Left ventricle myocardium inferior (tissue), 1 donor: ENCODE data around the gene FAM53A. TPM values are rescaled to one million over a fixed set of nuclear protein-coding genes. Genes with fewer than 3 reads are reported as not detected.

ENCODE experiments used
- DNase-seq: peaks from one replicate; pipeline ENCODE4 v3.0.0-alpha.2; 2020
- H3K27ac ChIP-seq: fragments of 200-600 bp; replicated peaks from 2 replicates; pipeline ENCODE4 v1.8.0; 2021
- H3K27me3 ChIP-seq: fragments of 200-600 bp; 2 replicates; pipeline ENCODE4 v1.8.0; 2021; ENCODE audit warnings: low read depth
- H3K36me3 ChIP-seq: fragments of 200-600 bp; 2 replicates; pipeline ENCODE4 v1.8.0; 2021
- H3K4me1 ChIP-seq: fragments of 200-600 bp; 2 replicates; pipeline ENCODE4 v1.8.0; 2021
- H3K4me3 ChIP-seq: fragments of 200-600 bp; 2 replicates; pipeline ENCODE4 v1.8.0; 2021; ENCODE audit warnings: mild to moderate bottlenecking, moderate library complexity
- H3K9me3 ChIP-seq: fragments of 200-600 bp; replicated peaks from 2 replicates; pipeline ENCODE4 v1.8.0; 2021
- intact Hi-C: fragments of 100-400 bp; cut with micrococcal nuclease; formaldehyde crosslinking; loops from one replicate; pipeline ENCODE4 v1.11.0; 2022
- total RNA-seq: library from RNA; stranded (reverse); fragmentation: NEBNext Ultra II Directional; extraction: Animal tissue kit (Norgen Biotek cat#: 25700); gene quantifications from one replicate; pipeline ENCODE4 v1.2.1, GENCODE V29; 2021
- TF ChIP-seq, protein P1 (sequence below): fragments of 200-600 bp; IDR thresholded peaks from 2 replicates; pipeline ENCODE4 v1.8.0; 2021; ENCODE audit warnings: antibody characterized with exemption, mild to moderate bottlenecking, borderline replicate concordance
- donor health status: DM: no; HTN: yes; CAD: no; lungs with severe emphysema.

Gene FAM53A
- total RNA-seq, 1 donor from 2014 or later = 0.71 TPM

DNA sequence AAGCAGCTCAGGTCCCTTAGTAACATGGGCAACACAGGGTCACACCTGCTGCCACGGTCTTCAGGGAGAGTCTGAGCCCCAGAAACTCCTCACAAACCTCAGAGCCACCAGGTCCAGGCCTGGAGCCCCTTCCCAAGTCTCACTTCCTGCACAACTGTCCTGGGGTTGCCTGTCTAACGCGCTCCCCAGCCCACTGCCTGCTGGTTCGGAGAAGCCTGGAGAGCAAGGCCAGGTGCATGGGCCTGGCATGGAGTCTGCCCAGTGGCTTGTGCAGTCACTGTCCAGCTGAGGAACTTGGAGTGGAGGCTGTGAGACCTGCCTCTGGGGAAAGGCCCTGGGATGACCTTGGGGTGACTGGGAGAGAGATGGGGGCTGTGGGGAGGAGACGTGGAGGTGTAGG lies 28.0 kb downstream of the FAM53A start:
- H3K36me3 ChIP-seq = no peaks in the 10 kb centered on the region
- no peaks in the 10 kb centered on the region for H3K4me1 ChIP-seq
- no peak overlapping the region for H3K4me3 ChIP-seq
- no peak overlapping the region for H3K27ac ChIP-seq
- no peak for DNase-seq
- no peaks in the 10 kb centered on the region for H3K9me3 ChIP-seq
- TF ChIP-seq, protein P1, sequence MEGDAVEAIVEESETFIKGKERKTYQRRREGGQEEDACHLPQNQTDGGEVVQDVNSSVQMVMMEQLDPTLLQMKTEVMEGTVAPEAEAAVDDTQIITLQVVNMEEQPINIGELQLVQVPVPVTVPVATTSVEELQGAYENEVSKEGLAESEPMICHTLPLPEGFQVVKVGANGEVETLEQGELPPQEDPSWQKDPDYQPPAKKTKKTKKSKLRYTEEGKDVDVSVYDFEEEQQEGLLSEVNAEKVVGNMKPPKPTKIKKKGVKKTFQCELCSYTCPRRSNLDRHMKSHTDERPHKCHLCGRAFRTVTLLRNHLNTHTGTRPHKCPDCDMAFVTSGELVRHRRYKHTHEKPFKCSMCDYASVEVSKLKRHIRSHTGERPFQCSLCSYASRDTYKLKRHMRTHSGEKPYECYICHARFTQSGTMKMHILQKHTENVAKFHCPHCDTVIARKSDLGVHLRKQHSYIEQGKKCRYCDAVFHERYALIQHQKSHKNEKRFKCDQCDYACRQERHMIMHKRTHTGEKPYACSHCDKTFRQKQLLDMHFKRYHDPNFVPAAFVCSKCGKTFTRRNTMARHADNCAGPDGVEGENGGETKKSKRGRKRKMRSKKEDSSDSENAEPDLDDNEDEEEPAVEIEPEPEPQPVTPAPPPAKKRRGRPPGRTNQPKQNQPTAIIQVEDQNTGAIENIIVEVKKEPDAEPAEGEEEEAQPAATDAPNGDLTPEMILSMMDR = no peak
- intact Hi-C loops = no loop called here
- H3K27me3 ChIP-seq = no peaks in the 10 kb centered on the region

GRCh38 chr4:1655676-1656075 lies 28.4 kb downstream of the FAM53A start:
- TF ChIP-seq, protein P1 = no peak
- intact Hi-C loops = no loop called here
- Histone ChIP-seq H3K4me1 (no peaks in the 10 kb centered on the region), H3K27ac (no peak overlapping the region), H3K27me3 (no peaks in the 10 kb centered on the region), H3K4me3 (no peak overlapping the region), H3K36me3 (no peaks in the 10 kb centered on the region), H3K9me3 (no peaks in the 10 kb centered on the region)
- no peak for DNase-seq

DNA sequence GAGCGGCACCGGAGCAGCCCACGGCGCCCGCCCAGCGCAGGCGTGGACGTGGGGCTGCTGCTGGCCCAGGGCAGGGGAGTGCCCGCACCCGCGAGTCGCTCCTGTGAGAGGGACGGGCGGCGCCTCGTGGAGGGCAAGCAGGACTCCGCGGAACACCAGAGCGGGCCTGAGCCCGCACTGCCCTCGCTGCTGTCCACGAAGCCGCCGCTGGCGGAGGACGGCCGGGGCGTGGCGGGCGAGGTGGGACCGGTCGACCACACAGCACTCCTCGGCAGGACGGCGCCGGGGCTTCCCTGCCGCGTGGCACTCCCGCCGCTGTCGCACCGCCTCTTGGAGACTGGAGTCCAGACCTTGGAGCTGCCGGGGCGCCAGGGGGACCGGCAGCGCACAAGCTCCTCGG lies 29.0 kb downstream of the FAM53A start:
- H3K9me3 ChIP-seq = no peaks in the 10 kb centered on the region
- intact Hi-C loops = no loop called here
- TF ChIP-seq, protein P1 = no peak
- no peak overlapping the region for H3K4me3 ChIP-seq
- no peak for DNase-seq
- H3K36me3 ChIP-seq = no peaks in the 10 kb centered on the region
- no peaks in the 10 kb centered on the region for H3K4me1 ChIP-seq
- H3K27ac ChIP-seq = no peak overlapping the region
- no peaks in the 10 kb centered on the region for H3K27me3 ChIP-seq

- no peak overlapping the region for H3K27ac ChIP-seq
- H3K4me1 ChIP-seq = no peaks in the 10 kb centered on the region
- TF ChIP-seq, protein P1 = no peak
- H3K9me3 ChIP-seq = no peaks in the 10 kb centered on the region
- intact Hi-C loops = no loop called here
- no peak for DNase-seq
- H3K4me3 ChIP-seq = no peak overlapping the region
- no peaks in the 10 kb centered on the region for H3K36me3 ChIP-seq
- no peaks in the 10 kb centered on the region for H3K27me3 ChIP-seq
Measured at GRCh38 chr4:1654216-1654955, 29.7 kb downstream of the FAM53A start.

- Histone ChIP-seq H3K27me3 (no peaks in the 10 kb centered on the region), H3K4me3 (no peak overlapping the region), H3K27ac (no peak overlapping the region), H3K4me1 (no peaks in the 10 kb centered on the region), H3K36me3 (no peaks in the 10 kb centered on the region), H3K9me3 (no peaks in the 10 kb centered on the region)
- intact Hi-C loops = no loop called here
- no peak for DNase-seq
- TF ChIP-seq, protein P1 = no peak
Measured at GRCh38 chr4:1653776-1654175, 30.3 kb downstream of the FAM53A start.
